Skeletal muscle satellite cell (primary cell): ENCODE results near the gene GNAI3.

Source experiments
- H3K27me3 ChIP-seq: 2 replicates; pipeline ENCODE4 v1.7.0; 2013; ENCODE audit warnings: low read length; ENCODE audit not compliant: control insufficient read depth, insufficient read depth
- H3K36me3 ChIP-seq: 2 replicates; pipeline ENCODE4 v1.7.0; 2013; ENCODE audit warnings: mild to moderate bottlenecking, control low read depth, low read length; ENCODE audit not compliant: insufficient read depth
- H3K4me1 ChIP-seq: 2 replicates; pipeline ENCODE4 v1.7.0; 2013; ENCODE audit warnings: low read length; ENCODE audit not compliant: control insufficient read depth, insufficient read depth
- H3K4me2 ChIP-seq: 2 replicates; pipeline ENCODE4 v1.7.0; 2013; ENCODE audit warnings: mild to moderate bottlenecking, low read length
- H3K4me3 ChIP-seq: 2 replicates; pipeline ENCODE4 v1.7.0; 2013; ENCODE audit warnings: low read length
- H3K9ac ChIP-seq: 2 replicates; pipeline ENCODE4 v1.7.0; 2013; ENCODE audit warnings: mild to moderate bottlenecking, low read depth, low read length, moderate library complexity
- H3K9me3 ChIP-seq: replicated peaks from 2 replicates; pipeline ENCODE4 v1.7.0; 2013; ENCODE audit warnings: mild to moderate bottlenecking, control low read depth, low read length
- small RNA-seq: library from RNA; depleted of rRNA; stranded (forward); fragments of <200 nt; gene quantifications from one replicate; pipeline ENCODE3, GENCODE V24; 2012

GNAI3 gene

DNA sequence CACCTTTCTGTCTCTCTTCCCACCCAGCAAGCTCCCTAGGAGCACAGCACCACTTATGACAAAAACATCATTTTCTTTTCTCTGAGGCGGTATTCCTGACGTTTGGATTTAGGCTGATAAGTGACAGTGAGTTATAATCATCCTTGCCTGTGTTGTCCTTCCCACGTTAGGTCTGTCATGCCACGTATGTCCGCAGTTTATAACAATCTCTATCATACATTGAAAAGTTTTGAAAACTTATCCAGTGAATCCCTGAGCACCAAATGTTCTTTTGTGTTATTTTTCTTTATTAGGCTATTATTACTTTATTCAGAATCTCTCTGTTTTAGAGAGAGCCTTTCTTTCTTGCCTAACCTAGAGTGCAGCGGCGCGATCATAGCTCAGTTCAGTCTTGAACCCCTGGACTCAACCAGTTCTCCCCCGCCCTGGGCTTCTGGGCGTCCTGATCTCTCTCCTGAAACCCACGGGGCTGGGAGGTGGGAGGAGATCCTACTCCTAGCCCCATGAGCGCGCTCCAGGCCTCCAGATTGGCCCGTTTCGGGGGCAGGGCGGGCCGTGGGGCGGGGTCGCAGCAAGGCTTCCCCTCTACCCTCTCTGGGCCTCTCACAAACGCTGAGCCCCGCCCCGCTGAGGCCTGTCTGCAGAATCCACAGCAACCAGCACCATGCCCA, 119.2 kb downstream of the GNAI3 start, which contains the start of gene GSTM2:
Gene GSTM2, plus strand, starts transcription at position 606 of the 671 bp plus-strand sequence. Its CDS starts 59 bp downstream, at position 665.
- H3K4me2 ChIP-seq: peak within 1 kb of the TSS; percentile 82
- H3K4me1 ChIP-seq: peaks cover 6% of the 10 kb centered on the region
- no peaks in the 10 kb centered on the region for H3K9me3 ChIP-seq
- H3K9ac ChIP-seq: peak within 1 kb of the TSS; percentile 66
- H3K36me3 ChIP-seq: no peaks in the 10 kb centered on the region
- H3K4me3 ChIP-seq: peak within 1 kb of the TSS; percentile 67
- H3K27me3 ChIP-seq: no peaks in the 10 kb centered on the region

Small RNA genes lying within 50 kb of the gene (small RNA-seq; reads per million reads assigned to genes)
- 21.0 reads per million, percentile 94 among the genes with 10 or more reads in this experiment for gene RNU6V
